DMS53 treated with DMSO at 0.1 percent for 48 hours (cell line): ENCODE measurements around the gene SSX5.
"Not testable (repeated sequence)": the region's sequence is repeated elsewhere in the genome, so short reads cannot be mapped to it uniquely, and the experiment has no call there.

Source experiments
- DNase-seq: peaks from one replicate; lab custom pipeline; 2025; ENCODE audit not compliant: unreplicated experiment; lab: John Stamatoyannopoulos, UW

Gene SSX5

GRCh38 chrX:48196745-48197201 lies at the start of gene SSX5:
Gene SSX5, minus strand, starts transcription at chrX:48196795. Its CDS starts 1,437 bp downstream, at chrX:48195358.
- DNase-seq: no peak

GRCh38 chrX:48224196-48224595 lies 27.6 kb upstream of the SSX5 start:
- DNase-seq: not testable (repeated sequence)

- not testable (repeated sequence) for DNase-seq
Observed at GRCh38 chrX:48214341-48214740, 17.7 kb upstream of the SSX5 start.

- DNase-seq: not testable (repeated sequence)
Observed at GRCh38 chrX:48190024-48190423, 6.6 kb downstream of the SSX5 start.

- DNase-seq: not testable (repeated sequence)
Observed at GRCh38 chrX:48181882-48182281, 14.7 kb downstream of the SSX5 start.

- DNase-seq: no peak
Observed at GRCh38 chrX:48180811-48181210, 15.8 kb downstream of the SSX5 start.

- DNase-seq: no peak
Observed at GRCh38 chrX:48179691-48180090, 16.9 kb downstream of the SSX5 start.

- not testable (repeated sequence) for DNase-seq
Observed at GRCh38 chrX:48166322-48166721, 30.3 kb downstream of the SSX5 start.

- DNase-seq: no peak
Observed at GRCh38 chrX:48165241-48165640, 31.4 kb downstream of the SSX5 start.

- DNase-seq: no peak
Observed at GRCh38 chrX:48156014-48156413, 40.6 kb downstream of the SSX5 start.

GRCh38 chrX:48154796-48155195 lies 41.8 kb downstream of the SSX5 start:
- no peak for DNase-seq

GRCh38 chrX:48153769-48154168 lies 42.8 kb downstream of the SSX5 start:
- DNase-seq: no peak

GRCh38 chrX:48142697-48143096 lies 53.9 kb downstream of the SSX5 start:
- DNase-seq: not testable (repeated sequence)

GRCh38 chrX:48141810-48142508 lies 54.6 kb downstream of the SSX5 start:
- not testable (repeated sequence) for DNase-seq

- not testable (repeated sequence) for DNase-seq
Observed at GRCh38 chrX:48139076-48139475, 57.5 kb downstream of the SSX5 start.
